K562 (cell line): Measurements from ENCODE around the gene GALR1. TPM values are rescaled to one million over a fixed set of nuclear protein-coding genes. Genes with fewer than 3 reads are reported as not detected.

Experiments used
- LCOR ChIP-seq: sonication (generic); formaldehyde crosslinking; IDR thresholded peaks from 2 replicates; pipeline ENCODE4 v1.8.0; 2022; ENCODE audit warnings: mild to moderate bottlenecking, missing genetic modification reagents
- SRSF7 ChIP-seq: fragments of 200-400 bp; formaldehyde crosslinking; optimal IDR thresholded peaks from 2 replicates; pipeline ENCODE3; 2017; ENCODE audit warnings: mild to moderate bottlenecking, low read depth, low read length
- SUPT5H ChIP-seq: fragments of 450-650 bp; IDR thresholded peaks from 2 replicates; pipeline ENCODE4 v1.6.1; 2016
- TCF3 ChIP-seq: sonication (generic); formaldehyde crosslinking; IDR thresholded peaks from 2 replicates; pipeline ENCODE4 v1.4.0; 2020; ENCODE audit warnings: mild to moderate bottlenecking, missing genetic modification reagents
- ZBTB17 ChIP-seq: fragments of 450-650 bp; formaldehyde crosslinking; IDR thresholded peaks from 2 replicates; pipeline ENCODE4 v1.4.0; 2020; ENCODE audit warnings: mild to moderate bottlenecking
- ZNF253 ChIP-seq: fragments of 250-450 bp; sonication (Bioruptor Pico); conservative IDR thresholded peaks from 2 replicates; pipeline ENCODE4 v1.6.1; 2021; ENCODE audit warnings: mild to moderate bottlenecking
- ZNF76 ChIP-seq: fragments of 250-450 bp; sonication (Bioruptor Pico); IDR thresholded peaks from 2 replicates; pipeline ENCODE4 v1.4.0; 2020; ENCODE audit warnings: mild to moderate bottlenecking, moderate library complexity, borderline replicate concordance
- polyA plus RNA-seq, 8 experiments: library from polyadenylated mRNA; depleted of rRNA in 4 of 8; stranded (reverse) in 5 of 8; unstranded in 3 of 8; fragments of >200 nt; fragmentation: Nextera tagmentation in 2 of 8; fragmentation: Illumina TruSeq in 1 of 8; extraction: Ambion mirVana in 2 of 8; extraction: Trizol in 1 of 8; gene quantifications; 2 replicates each; pipeline versions ENCODE4 v1.2.1 to v1.2.3, GENCODE V29; 2011 to 2014; ENCODE audit warnings: inconsistent platforms in 1 of 8, missing spikeins in 1 of 8
- total RNA-seq, 7 experiments: library from RNA; depleted of rRNA in 6 of 7; stranded (reverse); fragments of >200 nt in 6 of 7; fragmentation: Illumina TruSeq in 2 of 7; extraction: Trizol in 2 of 7; gene quantifications; 2 replicates each; pipeline versions ENCODE4 v1.2.1 to v1.2.3, GENCODE V29; 2011 to 2021; ENCODE audit warnings: low replicate concordance in 1 of 7
- TF ChIP-seq, protein P1 (sequence below), 2 experiments: fragments of 450-650 bp; formaldehyde crosslinking in 1 of 2; IDR thresholded peaks; 2 replicates each; pipeline versions ENCODE4 v1.4.0 to v1.6.1; 2014 to 2020; ENCODE audit warnings: mild to moderate bottlenecking in 2 of 2, borderline replicate concordance in 1 of 2, low read depth in 1 of 2
- TF ChIP-seq, protein P2 (sequence below): sonication (generic); formaldehyde crosslinking; IDR thresholded peaks from 2 replicates; pipeline ENCODE4 v1.8.1; 2023; ENCODE audit warnings: mild to moderate bottlenecking, missing genetic modification reagents

Gene GALR1
- total and polyA plus RNA-seq, 9 of the 15 experiments (the other 6 are each of a cell fraction or from before 2014, with no cell fraction given): not detected

DNA sequence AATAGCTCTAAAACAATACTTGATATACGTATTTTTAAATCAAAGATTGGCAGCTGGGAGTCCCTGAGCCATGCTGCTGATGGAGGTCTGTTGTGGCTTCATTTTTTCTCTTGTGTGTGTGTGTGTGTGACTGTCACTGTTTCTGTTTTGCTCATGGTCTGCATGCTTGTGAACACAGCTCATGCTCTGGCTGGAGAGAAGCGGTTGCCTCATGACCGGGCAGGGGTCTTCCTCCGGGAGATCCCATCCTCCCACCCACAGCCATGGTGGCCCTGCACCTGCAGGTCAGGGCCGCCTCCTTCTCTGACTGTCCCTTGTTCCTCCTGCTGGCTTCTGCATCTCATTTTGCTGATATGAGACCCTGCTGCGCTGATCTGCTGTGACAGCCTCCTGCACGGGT lies 47.3 kb upstream of the GALR1 start (continued):
- TF ChIP-seq, protein P1, sequence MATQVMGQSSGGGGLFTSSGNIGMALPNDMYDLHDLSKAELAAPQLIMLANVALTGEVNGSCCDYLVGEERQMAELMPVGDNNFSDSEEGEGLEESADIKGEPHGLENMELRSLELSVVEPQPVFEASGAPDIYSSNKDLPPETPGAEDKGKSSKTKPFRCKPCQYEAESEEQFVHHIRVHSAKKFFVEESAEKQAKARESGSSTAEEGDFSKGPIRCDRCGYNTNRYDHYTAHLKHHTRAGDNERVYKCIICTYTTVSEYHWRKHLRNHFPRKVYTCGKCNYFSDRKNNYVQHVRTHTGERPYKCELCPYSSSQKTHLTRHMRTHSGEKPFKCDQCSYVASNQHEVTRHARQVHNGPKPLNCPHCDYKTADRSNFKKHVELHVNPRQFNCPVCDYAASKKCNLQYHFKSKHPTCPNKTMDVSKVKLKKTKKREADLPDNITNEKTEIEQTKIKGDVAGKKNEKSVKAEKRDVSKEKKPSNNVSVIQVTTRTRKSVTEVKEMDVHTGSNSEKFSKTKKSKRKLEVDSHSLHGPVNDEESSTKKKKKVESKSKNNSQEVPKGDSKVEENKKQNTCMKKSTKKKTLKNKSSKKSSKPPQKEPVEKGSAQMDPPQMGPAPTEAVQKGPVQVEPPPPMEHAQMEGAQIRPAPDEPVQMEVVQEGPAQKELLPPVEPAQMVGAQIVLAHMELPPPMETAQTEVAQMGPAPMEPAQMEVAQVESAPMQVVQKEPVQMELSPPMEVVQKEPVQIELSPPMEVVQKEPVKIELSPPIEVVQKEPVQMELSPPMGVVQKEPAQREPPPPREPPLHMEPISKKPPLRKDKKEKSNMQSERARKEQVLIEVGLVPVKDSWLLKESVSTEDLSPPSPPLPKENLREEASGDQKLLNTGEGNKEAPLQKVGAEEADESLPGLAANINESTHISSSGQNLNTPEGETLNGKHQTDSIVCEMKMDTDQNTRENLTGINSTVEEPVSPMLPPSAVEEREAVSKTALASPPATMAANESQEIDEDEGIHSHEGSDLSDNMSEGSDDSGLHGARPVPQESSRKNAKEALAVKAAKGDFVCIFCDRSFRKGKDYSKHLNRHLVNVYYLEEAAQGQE (IDR thresholded peaks at IDR 0.05; ENCODE audit: borderline replicate concordance): no peak
- TF ChIP-seq, protein P1 (CRISPR knock-in tag; IDR thresholded peaks at IDR 0.05; ENCODE audit: low read depth): no peak
- TF ChIP-seq ZBTB17 (CRISPR knock-in tag) (no peak), ZNF76 (CRISPR knock-in tag) (no peak), TCF3 (no peak), SUPT5H (no peak), ZNF253 (no peak), LCOR (CRISPR knock-in tag) (no peak), SRSF7 (no peak)
- TF ChIP-seq, protein P2, sequence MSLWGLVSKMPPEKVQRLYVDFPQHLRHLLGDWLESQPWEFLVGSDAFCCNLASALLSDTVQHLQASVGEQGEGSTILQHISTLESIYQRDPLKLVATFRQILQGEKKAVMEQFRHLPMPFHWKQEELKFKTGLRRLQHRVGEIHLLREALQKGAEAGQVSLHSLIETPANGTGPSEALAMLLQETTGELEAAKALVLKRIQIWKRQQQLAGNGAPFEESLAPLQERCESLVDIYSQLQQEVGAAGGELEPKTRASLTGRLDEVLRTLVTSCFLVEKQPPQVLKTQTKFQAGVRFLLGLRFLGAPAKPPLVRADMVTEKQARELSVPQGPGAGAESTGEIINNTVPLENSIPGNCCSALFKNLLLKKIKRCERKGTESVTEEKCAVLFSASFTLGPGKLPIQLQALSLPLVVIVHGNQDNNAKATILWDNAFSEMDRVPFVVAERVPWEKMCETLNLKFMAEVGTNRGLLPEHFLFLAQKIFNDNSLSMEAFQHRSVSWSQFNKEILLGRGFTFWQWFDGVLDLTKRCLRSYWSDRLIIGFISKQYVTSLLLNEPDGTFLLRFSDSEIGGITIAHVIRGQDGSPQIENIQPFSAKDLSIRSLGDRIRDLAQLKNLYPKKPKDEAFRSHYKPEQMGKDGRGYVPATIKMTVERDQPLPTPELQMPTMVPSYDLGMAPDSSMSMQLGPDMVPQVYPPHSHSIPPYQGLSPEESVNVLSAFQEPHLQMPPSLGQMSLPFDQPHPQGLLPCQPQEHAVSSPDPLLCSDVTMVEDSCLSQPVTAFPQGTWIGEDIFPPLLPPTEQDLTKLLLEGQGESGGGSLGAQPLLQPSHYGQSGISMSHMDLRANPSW (CRISPR knock-in tag): no peak
